ENCODE data around the gene DCANP1. TPM values are rescaled to one million over a fixed set of nuclear protein-coding genes. Genes with fewer than 3 reads are reported as not detected.
A peak's percentile ranks its signal among the peaks of the same experiment; 100 is the strongest.

The DCANP1 gene
- total and polyA plus RNA-seq, 9 of the 15 experiments (the other 6 are each of a cell fraction or from before 2014, with no cell fraction given): not detected

DNA sequence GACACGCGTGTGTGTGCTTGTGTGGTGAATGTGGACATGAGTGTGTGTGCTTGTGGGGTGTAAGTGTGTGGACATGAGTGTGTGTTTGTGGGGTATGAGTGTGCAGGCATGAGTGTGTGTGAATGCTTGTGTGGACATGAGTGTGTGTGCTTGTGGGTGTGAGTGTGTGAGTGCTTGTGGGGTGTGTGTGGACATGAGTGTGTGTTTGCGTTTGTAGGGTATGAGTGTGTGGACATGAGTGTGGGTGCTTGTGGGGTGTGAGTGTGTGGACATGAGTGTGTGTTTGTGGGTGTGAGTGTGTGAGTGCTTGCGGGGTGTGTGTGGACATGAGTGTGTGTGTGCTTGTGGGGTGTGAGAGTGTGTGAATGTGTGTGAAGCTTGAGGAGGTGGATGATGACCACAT, 34.8 kb upstream of the DCANP1 start (continued):
- TF ChIP-seq, protein P1, sequence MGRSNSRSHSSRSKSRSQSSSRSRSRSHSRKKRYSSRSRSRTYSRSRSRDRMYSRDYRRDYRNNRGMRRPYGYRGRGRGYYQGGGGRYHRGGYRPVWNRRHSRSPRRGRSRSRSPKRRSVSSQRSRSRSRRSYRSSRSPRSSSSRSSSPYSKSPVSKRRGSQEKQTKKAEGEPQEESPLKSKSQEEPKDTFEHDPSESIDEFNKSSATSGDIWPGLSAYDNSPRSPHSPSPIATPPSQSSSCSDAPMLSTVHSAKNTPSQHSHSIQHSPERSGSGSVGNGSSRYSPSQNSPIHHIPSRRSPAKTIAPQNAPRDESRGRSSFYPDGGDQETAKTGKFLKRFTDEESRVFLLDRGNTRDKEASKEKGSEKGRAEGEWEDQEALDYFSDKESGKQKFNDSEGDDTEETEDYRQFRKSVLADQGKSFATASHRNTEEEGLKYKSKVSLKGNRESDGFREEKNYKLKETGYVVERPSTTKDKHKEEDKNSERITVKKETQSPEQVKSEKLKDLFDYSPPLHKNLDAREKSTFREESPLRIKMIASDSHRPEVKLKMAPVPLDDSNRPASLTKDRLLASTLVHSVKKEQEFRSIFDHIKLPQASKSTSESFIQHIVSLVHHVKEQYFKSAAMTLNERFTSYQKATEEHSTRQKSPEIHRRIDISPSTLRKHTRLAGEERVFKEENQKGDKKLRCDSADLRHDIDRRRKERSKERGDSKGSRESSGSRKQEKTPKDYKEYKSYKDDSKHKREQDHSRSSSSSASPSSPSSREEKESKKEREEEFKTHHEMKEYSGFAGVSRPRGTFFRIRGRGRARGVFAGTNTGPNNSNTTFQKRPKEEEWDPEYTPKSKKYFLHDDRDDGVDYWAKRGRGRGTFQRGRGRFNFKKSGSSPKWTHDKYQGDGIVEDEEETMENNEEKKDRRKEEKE (IDR thresholded peaks at IDR 0.05; ENCODE audit: borderline replicate concordance in 1 of 2, control insufficient read depth in 1 of 2, low read depth in 2 of 2, low read length in 1 of 2): 0 out of 4 replicates have a peak, but pooled peaks of 1 of the 2 experiments have one; percentile 25
- TF ChIP-seq HDAC1 (IDR thresholded peaks at IDR 0.05) (0 out of 4 replicates have a peak, but pooled peaks of 1 of the 2 experiments have one; percentile 15), PYGO2 (tag; IDR thresholded peaks at IDR 0.05) (no peak), PHB2 (IDR thresholded peaks at IDR 0.05; ENCODE audit: low read depth) (peak; percentile 63; the same call in 1 of the 2 replicates), SPI1 (IDR thresholded peaks at IDR 0.05; ENCODE audit: borderline replicate concordance, low read depth, low read length) (no peak), HMGN3 (IDR thresholded peaks at IDR 0.05; ENCODE audit: borderline replicate concordance, extremely low read depth, insufficient read length, low read depth, low read length) (no peak), LARP7 (IDR thresholded peaks at IDR 0.05) (peak; percentile 58; the same call in 1 of the 2 replicates), HLTF (IDR thresholded peaks at IDR 0.05) (0 out of 2 replicates have a peak, but pooled peaks have one; percentile 61), POLR2A (conservative IDR thresholded peaks at IDR 0.05) (no peak), KHSRP (IDR thresholded peaks at IDR 0.05) (0 out of 2 replicates have a peak, but pooled peaks have one; percentile 11), ELF4 (CRISPR knock-in tag; IDR thresholded peaks at IDR 0.05) (peak; percentile 35; the same call in 1 of the 2 replicates), RUNX1 (IDR thresholded peaks at IDR 0.05; ENCODE audit: low read depth) (no peak), ZFP30 (CRISPR knock-in tag; IDR thresholded peaks at IDR 0.05; ENCODE audit: borderline replicate concordance) (no peak), TSC22D4 (tag; IDR thresholded peaks at IDR 0.05) (peak; percentile 74; the same call in 1 of the 2 replicates)
- TF ChIP-seq, protein P2, sequence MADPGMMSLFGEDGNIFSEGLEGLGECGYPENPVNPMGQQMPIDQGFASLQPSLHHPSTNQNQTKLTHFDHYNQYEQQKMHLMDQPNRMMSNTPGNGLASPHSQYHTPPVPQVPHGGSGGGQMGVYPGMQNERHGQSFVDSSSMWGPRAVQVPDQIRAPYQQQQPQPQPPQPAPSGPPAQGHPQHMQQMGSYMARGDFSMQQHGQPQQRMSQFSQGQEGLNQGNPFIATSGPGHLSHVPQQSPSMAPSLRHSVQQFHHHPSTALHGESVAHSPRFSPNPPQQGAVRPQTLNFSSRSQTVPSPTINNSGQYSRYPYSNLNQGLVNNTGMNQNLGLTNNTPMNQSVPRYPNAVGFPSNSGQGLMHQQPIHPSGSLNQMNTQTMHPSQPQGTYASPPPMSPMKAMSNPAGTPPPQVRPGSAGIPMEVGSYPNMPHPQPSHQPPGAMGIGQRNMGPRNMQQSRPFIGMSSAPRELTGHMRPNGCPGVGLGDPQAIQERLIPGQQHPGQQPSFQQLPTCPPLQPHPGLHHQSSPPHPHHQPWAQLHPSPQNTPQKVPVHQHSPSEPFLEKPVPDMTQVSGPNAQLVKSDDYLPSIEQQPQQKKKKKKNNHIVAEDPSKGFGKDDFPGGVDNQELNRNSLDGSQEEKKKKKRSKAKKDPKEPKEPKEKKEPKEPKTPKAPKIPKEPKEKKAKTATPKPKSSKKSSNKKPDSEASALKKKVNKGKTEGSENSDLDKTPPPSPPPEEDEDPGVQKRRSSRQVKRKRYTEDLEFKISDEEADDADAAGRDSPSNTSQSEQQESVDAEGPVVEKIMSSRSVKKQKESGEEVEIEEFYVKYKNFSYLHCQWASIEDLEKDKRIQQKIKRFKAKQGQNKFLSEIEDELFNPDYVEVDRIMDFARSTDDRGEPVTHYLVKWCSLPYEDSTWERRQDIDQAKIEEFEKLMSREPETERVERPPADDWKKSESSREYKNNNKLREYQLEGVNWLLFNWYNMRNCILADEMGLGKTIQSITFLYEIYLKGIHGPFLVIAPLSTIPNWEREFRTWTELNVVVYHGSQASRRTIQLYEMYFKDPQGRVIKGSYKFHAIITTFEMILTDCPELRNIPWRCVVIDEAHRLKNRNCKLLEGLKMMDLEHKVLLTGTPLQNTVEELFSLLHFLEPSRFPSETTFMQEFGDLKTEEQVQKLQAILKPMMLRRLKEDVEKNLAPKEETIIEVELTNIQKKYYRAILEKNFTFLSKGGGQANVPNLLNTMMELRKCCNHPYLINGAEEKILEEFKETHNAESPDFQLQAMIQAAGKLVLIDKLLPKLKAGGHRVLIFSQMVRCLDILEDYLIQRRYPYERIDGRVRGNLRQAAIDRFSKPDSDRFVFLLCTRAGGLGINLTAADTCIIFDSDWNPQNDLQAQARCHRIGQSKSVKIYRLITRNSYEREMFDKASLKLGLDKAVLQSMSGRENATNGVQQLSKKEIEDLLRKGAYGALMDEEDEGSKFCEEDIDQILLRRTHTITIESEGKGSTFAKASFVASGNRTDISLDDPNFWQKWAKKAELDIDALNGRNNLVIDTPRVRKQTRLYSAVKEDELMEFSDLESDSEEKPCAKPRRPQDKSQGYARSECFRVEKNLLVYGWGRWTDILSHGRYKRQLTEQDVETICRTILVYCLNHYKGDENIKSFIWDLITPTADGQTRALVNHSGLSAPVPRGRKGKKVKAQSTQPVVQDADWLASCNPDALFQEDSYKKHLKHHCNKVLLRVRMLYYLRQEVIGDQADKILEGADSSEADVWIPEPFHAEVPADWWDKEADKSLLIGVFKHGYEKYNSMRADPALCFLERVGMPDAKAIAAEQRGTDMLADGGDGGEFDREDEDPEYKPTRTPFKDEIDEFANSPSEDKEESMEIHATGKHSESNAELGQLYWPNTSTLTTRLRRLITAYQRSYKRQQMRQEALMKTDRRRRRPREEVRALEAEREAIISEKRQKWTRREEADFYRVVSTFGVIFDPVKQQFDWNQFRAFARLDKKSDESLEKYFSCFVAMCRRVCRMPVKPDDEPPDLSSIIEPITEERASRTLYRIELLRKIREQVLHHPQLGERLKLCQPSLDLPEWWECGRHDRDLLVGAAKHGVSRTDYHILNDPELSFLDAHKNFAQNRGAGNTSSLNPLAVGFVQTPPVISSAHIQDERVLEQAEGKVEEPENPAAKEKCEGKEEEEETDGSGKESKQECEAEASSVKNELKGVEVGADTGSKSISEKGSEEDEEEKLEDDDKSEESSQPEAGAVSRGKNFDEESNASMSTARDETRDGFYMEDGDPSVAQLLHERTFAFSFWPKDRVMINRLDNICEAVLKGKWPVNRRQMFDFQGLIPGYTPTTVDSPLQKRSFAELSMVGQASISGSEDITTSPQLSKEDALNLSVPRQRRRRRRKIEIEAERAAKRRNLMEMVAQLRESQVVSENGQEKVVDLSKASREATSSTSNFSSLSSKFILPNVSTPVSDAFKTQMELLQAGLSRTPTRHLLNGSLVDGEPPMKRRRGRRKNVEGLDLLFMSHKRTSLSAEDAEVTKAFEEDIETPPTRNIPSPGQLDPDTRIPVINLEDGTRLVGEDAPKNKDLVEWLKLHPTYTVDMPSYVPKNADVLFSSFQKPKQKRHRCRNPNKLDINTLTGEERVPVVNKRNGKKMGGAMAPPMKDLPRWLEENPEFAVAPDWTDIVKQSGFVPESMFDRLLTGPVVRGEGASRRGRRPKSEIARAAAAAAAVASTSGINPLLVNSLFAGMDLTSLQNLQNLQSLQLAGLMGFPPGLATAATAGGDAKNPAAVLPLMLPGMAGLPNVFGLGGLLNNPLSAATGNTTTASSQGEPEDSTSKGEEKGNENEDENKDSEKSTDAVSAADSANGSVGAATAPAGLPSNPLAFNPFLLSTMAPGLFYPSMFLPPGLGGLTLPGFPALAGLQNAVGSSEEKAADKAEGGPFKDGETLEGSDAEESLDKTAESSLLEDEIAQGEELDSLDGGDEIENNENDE (IDR thresholded peaks at IDR 0.05; ENCODE audit: low read depth, low read length): no peak
